A673 (cell line): ENCODE measurements around the gene PRUNE2.

ENCODE experiments used
- EZH2 ChIP-seq: fragments of 200-600 bp; sonication (generic); IDR thresholded peaks from 2 replicates; pipeline ENCODE4 v1.6.1; 2017; ENCODE audit warnings: borderline replicate concordance, low read depth, mild to moderate bottlenecking, mixed read lengths, antibody characterized with exemption, low read length; ENCODE audit not compliant: poor library complexity, severe bottlenecking
- TF ChIP-seq, protein P1 (sequence below): fragments of 300-800, 200-600 bp; sonication (generic); conservative IDR thresholded peaks from 2 replicates; pipeline ENCODE4 v1.5.1; 2017; ENCODE audit warnings: low read depth, mild to moderate bottlenecking, antibody characterized with exemption, low read length, moderate library complexity, mixed read lengths

DNA sequence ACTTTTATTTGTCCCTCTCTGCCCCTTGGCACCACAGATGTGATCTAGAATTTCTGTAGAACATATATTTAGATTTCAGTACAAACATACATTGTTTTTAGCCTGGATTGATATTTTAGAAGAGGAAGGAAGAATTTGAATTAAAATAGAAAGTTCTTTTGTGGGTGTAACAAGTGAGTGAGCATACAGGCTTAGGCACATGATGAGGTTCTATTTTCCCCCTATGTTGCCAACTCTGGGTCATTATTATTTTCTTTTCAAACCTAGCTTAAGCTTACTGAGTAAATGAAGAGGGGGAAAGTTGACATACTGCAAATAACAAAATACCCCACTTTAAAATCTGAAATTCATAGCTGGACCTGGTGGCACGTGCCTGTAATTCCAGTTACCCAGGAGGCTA, 344.0 kb downstream of the PRUNE2 start:
- TF ChIP-seq, protein P1, sequence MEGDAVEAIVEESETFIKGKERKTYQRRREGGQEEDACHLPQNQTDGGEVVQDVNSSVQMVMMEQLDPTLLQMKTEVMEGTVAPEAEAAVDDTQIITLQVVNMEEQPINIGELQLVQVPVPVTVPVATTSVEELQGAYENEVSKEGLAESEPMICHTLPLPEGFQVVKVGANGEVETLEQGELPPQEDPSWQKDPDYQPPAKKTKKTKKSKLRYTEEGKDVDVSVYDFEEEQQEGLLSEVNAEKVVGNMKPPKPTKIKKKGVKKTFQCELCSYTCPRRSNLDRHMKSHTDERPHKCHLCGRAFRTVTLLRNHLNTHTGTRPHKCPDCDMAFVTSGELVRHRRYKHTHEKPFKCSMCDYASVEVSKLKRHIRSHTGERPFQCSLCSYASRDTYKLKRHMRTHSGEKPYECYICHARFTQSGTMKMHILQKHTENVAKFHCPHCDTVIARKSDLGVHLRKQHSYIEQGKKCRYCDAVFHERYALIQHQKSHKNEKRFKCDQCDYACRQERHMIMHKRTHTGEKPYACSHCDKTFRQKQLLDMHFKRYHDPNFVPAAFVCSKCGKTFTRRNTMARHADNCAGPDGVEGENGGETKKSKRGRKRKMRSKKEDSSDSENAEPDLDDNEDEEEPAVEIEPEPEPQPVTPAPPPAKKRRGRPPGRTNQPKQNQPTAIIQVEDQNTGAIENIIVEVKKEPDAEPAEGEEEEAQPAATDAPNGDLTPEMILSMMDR = no peak
- TF ChIP-seq EZH2 = no peak
